Measurements from ENCODE around the gene BLOC1S5. TPM values are rescaled to one million over a fixed set of nuclear protein-coding genes. Genes with fewer than 3 reads are reported as not detected.

Gene BLOC1S5
- total RNA-seq, 1 donor from 2014 or later = 10.9 TPM

DNA sequence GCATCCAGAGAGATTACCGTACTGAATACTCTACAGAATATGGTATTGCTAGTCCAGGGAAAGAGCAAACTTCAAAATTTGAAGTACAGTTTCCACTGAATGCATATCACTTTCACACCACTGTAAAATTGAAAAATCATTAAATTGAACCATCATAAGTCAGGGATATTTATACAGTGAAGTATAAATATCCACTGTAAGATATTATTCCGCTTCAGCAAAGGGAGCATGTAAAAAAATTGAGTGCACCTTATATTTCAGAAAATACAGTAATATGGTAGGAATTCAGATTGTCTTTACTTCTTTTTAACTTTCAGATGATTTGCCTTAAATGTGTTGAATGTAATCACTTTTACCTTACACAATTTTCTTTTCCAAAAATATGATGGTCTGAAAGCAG is 92.7 kb downstream of the BLOC1S5 start:
- no peak overlapping the region for H3K4me3 ChIP-seq (ENCODE audit: low read depth, low read length)
- no peak for DNase-seq (ENCODE audit: low read depth)
- no peak for TF ChIP-seq CTCF (conservative IDR thresholded peaks at IDR 0.05; ENCODE audit: low read depth, low read length)

GRCh38 chr6:7970616-7971015 is 93.6 kb downstream of the BLOC1S5 start:
- TF ChIP-seq CTCF (conservative IDR thresholded peaks at IDR 0.05; ENCODE audit: low read depth, low read length) = no peak
- no peak for DNase-seq (ENCODE audit: low read depth)
- no peak overlapping the region for H3K4me3 ChIP-seq (ENCODE audit: low read depth, low read length)

Other genes with a start within 250 kb of the BLOC1S5 start
- gene TXNDC5, start 153.6 kb downstream of the BLOC1S5 start, total RNA-seq = 317 and 323 TPM in 2 replicates
- 88.8 and 136 TPM in 2 replicates for gene EEF1E1, start 38.2 kb upstream of the BLOC1S5 start, total RNA-seq

Measured in epithelial cell of proximal tubule (primary cell).